ENCODE results near the gene STUB1.

The STUB1 gene

DNA sequence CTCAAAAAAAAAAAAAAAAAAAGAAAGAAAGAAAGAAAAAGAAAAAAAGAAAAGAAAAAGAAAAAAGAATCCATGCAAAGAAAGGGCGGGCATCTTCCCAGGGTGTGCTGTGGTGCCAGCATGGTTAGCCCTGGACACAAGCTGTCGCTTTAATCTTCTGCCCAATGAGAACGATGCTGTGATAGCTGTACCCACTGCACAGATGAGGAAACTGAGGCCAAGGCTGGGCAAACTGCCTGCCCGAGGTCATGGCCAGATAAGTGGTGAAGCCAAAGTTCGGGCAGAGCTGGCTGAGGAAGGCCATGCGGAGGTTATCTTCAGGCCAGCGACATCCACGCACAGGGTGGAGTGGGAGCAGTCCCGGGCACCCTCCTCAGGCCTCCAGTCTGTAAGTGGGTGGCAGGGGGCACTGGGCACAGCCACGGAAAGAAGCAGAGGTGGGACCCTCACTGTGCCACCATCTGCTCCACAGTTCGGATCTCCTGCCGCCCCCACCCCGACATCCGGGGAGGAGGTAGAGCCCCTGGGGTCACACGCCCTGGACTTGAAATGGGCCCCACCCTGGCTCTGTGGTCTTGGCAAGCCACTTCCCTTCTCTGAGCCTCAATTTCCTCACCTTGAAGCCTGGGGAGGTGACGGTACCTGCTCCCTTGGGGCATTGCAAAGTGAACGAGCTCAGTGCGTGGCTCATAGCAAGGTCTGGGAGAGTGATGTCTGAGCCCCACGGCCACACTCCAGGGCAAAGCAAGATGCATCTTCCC, 18.9 kb downstream of the STUB1 start:
- no peak for DNase-seq

GRCh38 chr16:700684-701584, 20.7 kb downstream of the STUB1 start:
- DNase-seq = peak; percentile 57

DNA sequence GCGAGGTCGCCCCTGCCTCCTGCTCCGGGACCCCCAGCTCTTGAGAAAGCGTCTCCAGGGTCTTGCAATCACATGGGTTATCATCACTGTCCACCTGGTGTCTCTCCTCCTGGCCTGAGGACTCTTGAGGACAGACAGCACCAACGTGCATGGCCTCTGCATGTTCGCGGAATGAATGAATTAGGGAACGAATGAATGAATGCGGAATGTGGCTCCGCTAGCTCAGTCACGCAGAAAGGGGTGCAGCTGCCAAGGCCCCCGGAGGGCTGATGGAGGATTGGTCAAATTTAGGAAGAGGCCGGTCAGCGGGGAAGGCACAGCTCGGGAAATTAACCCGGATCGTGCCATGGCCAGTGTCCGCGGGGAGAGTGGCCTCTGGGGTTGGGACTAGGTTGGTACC, 22.1 kb downstream of the STUB1 start:
- no peak for DNase-seq

DNA sequence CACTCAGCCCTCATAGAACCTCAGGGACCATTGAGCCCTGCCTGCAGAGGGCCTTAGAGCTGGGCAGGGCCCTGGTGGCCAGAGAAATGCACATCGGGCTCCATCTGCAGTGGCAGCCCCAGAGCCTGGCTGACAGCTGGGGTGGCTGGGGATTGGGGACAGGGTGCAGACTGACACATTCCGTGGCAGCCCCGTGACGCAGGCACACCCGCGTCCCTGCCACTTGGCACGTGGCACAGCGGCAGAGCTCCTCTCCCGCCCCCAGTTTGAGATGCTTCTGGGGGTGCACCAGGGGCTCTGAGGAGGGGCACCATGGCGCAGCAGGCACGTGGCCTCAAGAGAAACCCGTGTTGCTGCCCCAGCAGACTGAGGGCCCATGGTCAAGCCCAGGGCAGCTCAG, 23.2 kb downstream of the STUB1 start:
- DNase-seq = no peak

DNA sequence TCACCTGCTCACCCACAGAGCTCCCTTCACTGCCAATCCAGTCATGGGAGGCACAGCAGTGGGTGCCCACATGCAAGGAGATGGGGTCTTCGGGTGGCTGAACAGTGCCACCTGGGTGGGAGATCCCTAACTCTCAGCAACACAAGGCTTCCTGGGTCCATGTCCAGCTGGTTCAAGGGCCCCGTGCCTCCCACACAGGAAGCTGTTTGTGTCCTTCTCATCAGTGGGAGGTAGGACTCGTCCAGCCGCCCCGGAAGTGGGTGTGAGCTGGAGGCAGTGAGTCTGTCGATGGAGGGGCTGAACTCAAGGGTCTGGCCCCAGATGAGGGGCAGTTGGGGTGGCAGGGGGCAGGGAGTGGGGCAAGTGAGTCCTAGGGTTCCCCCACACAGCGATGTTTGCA, 23.8 kb downstream of the STUB1 start:
- no peak for DNase-seq

DNA sequence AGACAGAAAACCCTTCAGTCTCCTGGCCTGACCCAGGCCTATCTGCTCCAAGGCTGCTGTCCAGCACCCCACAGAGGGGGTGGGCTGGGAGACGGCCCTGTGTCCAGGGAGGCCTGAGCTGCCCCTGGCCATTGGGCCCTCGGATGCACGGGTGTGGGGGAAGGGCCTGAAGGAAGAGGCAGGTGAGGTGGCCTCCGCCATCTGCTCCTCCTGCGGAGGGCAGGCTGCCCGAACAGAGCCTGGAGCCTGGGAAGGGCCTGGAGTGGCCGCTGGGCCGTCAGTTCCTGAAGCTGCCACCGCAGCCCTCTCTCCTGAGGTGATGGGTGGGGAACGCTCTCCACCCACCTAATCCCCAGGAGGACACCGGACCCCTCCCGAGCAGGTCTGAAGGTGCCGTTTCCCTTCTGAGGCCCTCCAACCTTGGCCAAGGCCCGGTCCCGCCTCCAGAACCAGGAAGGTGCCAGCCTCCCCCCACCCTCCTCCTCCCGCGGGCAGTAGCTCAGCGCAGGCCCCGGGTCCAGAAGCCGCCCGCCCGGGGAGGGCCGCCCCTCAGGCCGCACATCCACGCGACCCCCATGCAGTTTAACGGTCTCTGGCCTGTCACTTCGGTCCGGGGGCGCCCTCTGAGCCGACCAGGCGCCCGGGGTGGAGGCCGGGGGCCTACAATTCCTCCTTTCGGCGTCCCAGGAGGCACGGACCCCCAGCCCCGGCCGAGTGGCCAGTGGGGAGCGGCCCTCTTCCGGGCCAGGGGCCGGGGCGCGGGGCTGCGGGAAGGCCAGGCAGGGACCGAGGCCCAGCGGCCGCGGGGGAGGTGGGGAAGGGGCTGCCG, 24.6 kb downstream of the STUB1 start:
- DNase-seq = no peak

GRCh38 chr16:705431-706188, 25.4 kb downstream of the STUB1 start, which contains the start of gene FBXL16:
FBXL16 (minus strand) TSS chr16:705801; CDS start chr16:697405, 8,396 bp downstream.
- DNase-seq = no peak

DNA sequence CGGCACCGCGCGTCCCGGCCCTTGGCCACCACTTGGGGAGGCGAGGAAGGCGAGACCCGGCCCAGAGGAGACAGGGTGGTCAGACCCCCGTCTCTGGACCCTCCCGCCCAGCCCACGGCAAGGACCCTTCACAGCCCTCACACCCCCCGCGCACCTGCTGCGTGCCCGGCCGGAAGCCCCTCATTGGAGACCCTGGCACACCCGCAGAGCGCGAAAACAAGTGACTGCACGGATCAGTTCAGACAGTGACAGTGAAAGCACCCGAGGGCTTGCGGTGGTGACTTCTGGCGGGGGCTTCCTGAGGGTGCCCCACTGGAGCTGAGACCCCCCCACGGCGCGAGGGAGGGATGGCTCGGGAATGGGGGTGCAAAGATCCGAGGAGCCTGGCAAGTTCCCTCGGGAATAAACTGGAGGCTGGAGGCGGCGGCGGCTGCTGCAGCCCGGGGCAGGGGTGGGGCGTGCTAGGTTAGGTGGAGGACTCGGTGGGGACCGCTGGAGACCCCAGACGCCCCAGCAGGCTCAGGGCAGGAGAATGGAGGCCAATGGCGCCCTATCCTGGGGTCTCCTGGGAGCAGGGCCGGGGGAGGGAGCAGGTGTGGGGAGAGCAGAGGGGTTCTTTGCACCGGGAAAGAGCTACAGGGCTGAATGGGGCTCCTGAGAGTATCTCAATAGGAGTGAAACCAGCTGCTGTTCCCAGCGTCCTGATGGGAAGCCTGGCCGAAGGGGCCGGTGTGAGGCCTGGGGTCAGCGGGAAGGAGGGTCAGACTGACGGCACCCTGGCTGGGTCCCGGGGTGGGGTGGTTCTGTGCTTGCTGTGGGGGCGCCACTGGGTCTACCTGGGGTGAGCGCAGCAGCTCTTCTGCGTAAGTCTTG, 26.2 kb downstream of the STUB1 start:
- no peak for DNase-seq

DNA sequence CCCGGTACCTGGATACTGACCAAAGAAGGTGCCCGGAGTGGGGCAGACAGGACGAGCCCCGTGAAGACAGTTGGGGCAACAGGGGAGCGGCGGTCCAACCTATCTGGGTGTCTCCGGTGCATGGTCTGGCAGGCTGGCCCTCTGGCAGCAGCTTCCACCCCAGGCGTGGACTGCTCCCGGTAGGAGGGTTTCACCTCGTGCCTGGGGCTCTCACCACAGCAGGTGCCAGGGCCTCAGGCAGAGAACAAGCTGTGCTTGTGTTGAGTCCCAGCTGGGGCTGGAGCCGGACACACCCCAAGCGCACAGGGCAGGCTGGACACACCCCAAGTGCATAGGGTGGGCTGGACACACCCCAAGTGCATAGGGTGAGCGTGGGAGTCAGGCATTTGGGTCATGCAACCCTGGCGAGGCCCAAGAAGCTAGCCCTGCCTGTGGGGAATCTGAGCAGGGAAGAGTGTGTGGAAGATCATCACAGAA, 26.9 kb downstream of the STUB1 start:
- DNase-seq = no peak

DNA sequence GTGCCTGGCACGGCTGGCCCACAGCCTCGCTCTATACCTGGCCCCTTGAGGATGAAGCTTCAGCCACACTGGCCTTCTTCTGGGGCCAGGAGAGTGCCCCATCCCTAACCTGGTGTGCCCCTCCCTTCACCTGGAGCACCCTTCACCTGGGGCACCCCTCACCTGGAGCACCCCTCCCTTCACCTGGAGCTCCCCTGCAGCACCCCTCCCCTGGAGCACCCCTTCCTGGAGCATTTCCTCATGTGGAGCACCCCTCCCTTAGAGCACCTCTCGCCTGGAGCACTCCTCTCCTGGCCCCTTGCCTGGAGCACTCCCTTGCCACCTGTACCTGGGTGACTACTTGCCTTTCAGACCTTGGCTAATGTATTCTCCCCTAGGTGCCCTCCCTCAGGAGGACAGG, 27.8 kb downstream of the STUB1 start:
- DNase-seq = no peak

DNA sequence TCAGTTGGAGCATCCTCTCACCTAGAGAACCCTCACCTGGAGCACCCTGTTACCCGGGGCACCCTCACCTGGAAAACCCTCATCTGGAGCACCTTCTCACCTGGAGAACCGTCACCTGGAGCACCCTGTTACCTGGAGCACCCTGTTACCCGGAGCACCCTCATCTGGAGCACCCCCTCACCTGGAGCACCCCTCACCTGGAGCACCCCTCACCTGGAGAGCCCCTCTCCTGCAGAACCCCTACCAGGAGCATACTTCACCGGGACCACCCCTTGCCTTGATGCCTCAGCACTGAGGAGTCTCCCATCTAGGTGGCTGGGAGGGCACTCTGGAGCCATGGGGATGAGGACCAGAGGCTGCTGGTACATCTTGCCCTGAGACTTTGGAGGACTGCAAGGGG, 28.7 kb downstream of the STUB1 start:
- no peak for DNase-seq

DNA sequence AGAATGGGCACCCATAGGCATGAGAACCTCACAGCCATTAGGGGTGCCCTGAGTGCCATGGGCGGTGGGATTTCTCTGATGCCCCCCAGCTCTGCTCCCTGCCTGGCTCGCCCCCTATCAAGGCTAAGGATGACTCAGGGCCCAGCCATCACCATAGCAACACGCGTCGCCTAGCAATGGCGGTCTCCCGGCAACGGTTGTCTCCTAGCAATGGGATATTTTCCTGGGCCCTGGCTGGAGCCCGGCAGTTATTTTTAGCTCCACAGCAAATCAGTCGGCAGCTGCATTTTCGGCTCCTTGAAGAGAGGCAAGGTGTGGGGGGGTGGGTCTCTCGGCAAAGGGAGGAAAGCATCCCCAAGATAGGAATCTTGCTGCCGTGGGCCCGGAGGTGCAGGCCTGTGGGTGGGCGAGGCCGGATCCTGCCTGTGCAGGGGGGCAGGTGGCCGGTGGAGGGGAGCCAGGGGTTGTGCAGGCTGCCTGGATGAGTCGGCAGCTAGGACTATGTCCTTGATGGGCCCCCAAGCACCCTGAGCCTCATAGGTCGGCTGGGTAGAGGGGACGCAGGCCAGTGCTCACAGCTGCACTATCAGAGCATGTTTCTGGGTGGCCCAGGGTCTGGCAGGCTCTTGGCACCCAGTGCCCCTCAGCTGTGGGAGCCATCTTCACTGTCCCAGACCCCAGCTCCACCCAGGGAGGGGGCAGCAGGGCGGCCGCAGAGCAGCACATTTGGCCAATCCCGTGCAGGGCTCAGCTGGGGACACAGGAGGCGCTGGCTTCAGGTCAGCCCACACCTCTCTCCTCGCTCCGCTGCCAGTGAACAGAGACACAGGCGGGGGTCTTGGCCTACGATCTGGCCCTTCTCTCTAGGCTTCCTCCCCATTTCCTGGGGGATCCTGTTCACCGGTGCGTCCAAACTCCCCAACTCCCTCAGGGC, 29.6 kb downstream of the STUB1 start:
- no peak for DNase-seq

- DNase-seq = no peak
Measured at GRCh38 chr16:710500-711075, 30.4 kb downstream of the STUB1 start.

DNA sequence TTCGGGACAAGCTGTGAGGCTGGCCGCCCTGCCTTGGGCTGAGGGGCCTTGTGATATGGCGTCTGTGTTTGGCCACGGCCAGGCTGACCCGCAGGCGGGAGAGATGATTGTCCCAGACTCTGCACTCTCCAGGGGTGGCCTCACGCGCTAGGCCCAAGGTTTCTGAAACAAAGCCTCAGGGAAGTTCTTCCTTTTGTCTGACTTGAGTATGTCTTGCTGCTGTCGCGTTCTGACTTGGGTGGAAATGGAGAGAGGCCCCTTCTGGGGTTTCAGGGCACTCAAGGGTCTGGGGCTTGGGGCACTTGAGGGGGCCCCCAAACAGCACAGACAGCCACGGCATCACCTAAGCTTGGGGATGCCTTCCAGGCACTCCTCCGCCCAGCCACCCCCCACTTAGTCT, 30.9 kb downstream of the STUB1 start:
- DNase-seq = no peak

- DNase-seq = peak; percentile 79
Measured at GRCh38 chr16:711548-712320, 31.5 kb downstream of the STUB1 start.

GRCh38 chr16:712740-713250, 32.6 kb downstream of the STUB1 start:
- peak; percentile 58 for DNase-seq

- no peak for DNase-seq
Measured at GRCh38 chr16:714079-714478, 33.9 kb downstream of the STUB1 start.
